Ishikawa (cell line): Measurements from ENCODE around the gene RAD51AP2.

ENCODE experiments used
- CEBPB ChIP-seq: IDR thresholded peaks from 2 replicates; pipeline ENCODE4 v1.6.1; 2012
- CREB1 ChIP-seq: IDR thresholded peaks from 2 replicates; pipeline ENCODE4 v1.6.1; 2012; ENCODE audit warnings: low read depth
- EGR1 ChIP-seq: IDR thresholded peaks from 2 replicates; pipeline ENCODE4 v1.6.1; 2012
- EP300 ChIP-seq: IDR thresholded peaks from 2 replicates; pipeline ENCODE4 v1.6.1; 2012; ENCODE audit warnings: borderline replicate concordance
- FOXM1 ChIP-seq: IDR thresholded peaks from 2 replicates; pipeline ENCODE4 v1.6.1; 2012; ENCODE audit warnings: low read depth, borderline replicate concordance
- MAX ChIP-seq: IDR thresholded peaks from 2 replicates; pipeline ENCODE4 v1.6.1; 2012
- NFIC ChIP-seq: IDR thresholded peaks from 2 replicates; pipeline ENCODE4 v1.6.1; 2012
- RAD21 ChIP-seq: IDR thresholded peaks from 2 replicates; pipeline ENCODE4 v1.6.1; 2012; ENCODE audit warnings: low read depth
- REST ChIP-seq: IDR thresholded peaks from 2 replicates; pipeline ENCODE4 v1.6.1; 2012; ENCODE audit warnings: low read depth, mild to moderate bottlenecking
- TAF1 ChIP-seq: IDR thresholded peaks from 2 replicates; pipeline ENCODE4 v1.6.1; 2012; ENCODE audit warnings: low read depth, mild to moderate bottlenecking
- TCF12 ChIP-seq: IDR thresholded peaks from 2 replicates; pipeline ENCODE4 v1.6.1; 2012; ENCODE audit warnings: low read depth
- TEAD4 ChIP-seq: IDR thresholded peaks from 2 replicates; pipeline ENCODE4 v1.6.1; 2012
- USF1 ChIP-seq: IDR thresholded peaks from 2 replicates; pipeline ENCODE4 v1.6.1; 2012
- YY1 ChIP-seq: IDR thresholded peaks from 2 replicates; pipeline ENCODE4 v1.6.1; 2012; ENCODE audit warnings: low read depth
- ZBTB7A ChIP-seq: IDR thresholded peaks from 2 replicates; pipeline ENCODE4 v1.6.1; 2012; ENCODE audit warnings: low read depth

Gene RAD51AP2

GRCh38 chr2:17495590-17495989 lies 22.6 kb downstream of the RAD51AP2 start:
- TF ChIP-seq ZBTB7A (no peak), MAX (no peak), RAD21 (no peak), REST (no peak), YY1 (no peak), EGR1 (no peak), TCF12 (no peak), TAF1 (no peak), FOXM1 (no peak), USF1 (no peak), EP300 (no peak), NFIC (no peak), CEBPB (no peak), TEAD4 (no peak), CREB1 (no peak)

- TF ChIP-seq NFIC (no peak), FOXM1 (no peak), USF1 (no peak), MAX (no peak), CEBPB (no peak), CREB1 (no peak), RAD21 (no peak), EGR1 (no peak), TCF12 (no peak), EP300 (no peak)
These were observed 34.7 kb downstream of the RAD51AP2 start for GRCh38 chr2:17483496-17483895.

GRCh38 chr2:17482651-17483050 lies 35.6 kb downstream of the RAD51AP2 start:
- TF ChIP-seq MAX: no peak
- no peak for TF ChIP-seq YY1
- TF ChIP-seq TCF12: no peak
- TF ChIP-seq TAF1: no peak
- TF ChIP-seq TEAD4: no peak
- TF ChIP-seq RAD21: no peak
- TF ChIP-seq EGR1: no peak
- TF ChIP-seq FOXM1: no peak
- TF ChIP-seq USF1: no peak

GRCh38 chr2:17479875-17480274 lies 38.4 kb downstream of the RAD51AP2 start:
- TF ChIP-seq EP300 (no peak), REST (no peak), TCF12 (no peak), FOXM1 (no peak), USF1 (no peak), NFIC (no peak), YY1 (no peak), CREB1 (no peak), RAD21 (no peak), CEBPB (no peak), TAF1 (no peak), EGR1 (no peak)

- TF ChIP-seq TCF12 (no peak), MAX (no peak), NFIC (no peak), EGR1 (no peak), YY1 (no peak), EP300 (no peak), USF1 (no peak), REST (no peak), RAD21 (no peak), CEBPB (no peak), CREB1 (no peak), TEAD4 (no peak), TAF1 (no peak)
These were observed 41.4 kb downstream of the RAD51AP2 start for GRCh38 chr2:17476830-17477229.
